Gastrocnemius medialis (tissue), 4 donors: ENCODE results near the gene L3MBTL1. TPM values are rescaled to one million over a fixed set of nuclear protein-coding genes. Genes with fewer than 3 reads are reported as not detected.

ENCODE experiments used
- ATAC-seq, 2 donors: fragments of 150-250 bp; one replicate each; pipeline ENCODE4 v1.9.1; 2016
- DNase-seq, 2 donors: peaks; one replicate each; pipeline ENCODE4 v3.0.0-alpha.2; 2019
- H3K27ac ChIP-seq, 4 donors: fragments of 200-600 bp; sonication (generic); 1 replicate in 1 of 4; 2 replicates in 3 of 4; pipeline ENCODE4 v1.5.1; 2016 to 2018; ENCODE audit warnings: mild to moderate bottlenecking in 2 of 4, moderate library complexity in 1 of 4
- H3K27me3 ChIP-seq, 3 donors: fragments of 200-600 bp; sonication (generic) in 2 of 3; 1 replicate in 1 of 3; 2 replicates in 2 of 3; pipeline versions ENCODE4 v1.5.1 to v1.6.0; 2016 to 2019; ENCODE audit warnings: mild to moderate bottlenecking in 1 of 3, moderate library complexity in 1 of 3
- H3K36me3 ChIP-seq, 2 donors: fragments of 200-600 bp; sonication (generic) in 1 of 2; one replicate each; pipeline ENCODE4 v1.5.1; 2017 to 2018
- H3K4me1 ChIP-seq, 2 donors: fragments of 200-600 bp; sonication (generic) in 1 of 2; one replicate each; pipeline ENCODE4 v1.5.1; 2016 to 2017; ENCODE audit warnings: mild to moderate bottlenecking in 2 of 2
- H3K4me3 ChIP-seq, 4 donors: fragments of 200-600 bp; sonication (generic) in 3 of 4; 1 replicate in 1 of 4; 2 replicates in 3 of 4; pipeline ENCODE4 v1.5.1; 2016 to 2019; ENCODE audit warnings: mild to moderate bottlenecking in 2 of 4
- H3K9me3 ChIP-seq, 3 donors: fragments of 200-600 bp; sonication (generic) in 2 of 3; 1 replicate in 1 of 3; 2 replicates in 2 of 3; pipeline ENCODE4 v1.5.1; 2016 to 2019
- POLR2A ChIP-seq, 2 donors: fragments of 450-650 bp; IDR thresholded peaks; one replicate each; pipeline ENCODE4 v1.6.1; 2017; ENCODE audit warnings: antibody characterized with exemption in 2 of 2, mild to moderate bottlenecking in 2 of 2, moderate library complexity in 2 of 2
- in situ Hi-C, 4 donors: fragments of 200-750 bp; cut with MboI; loops; one replicate each; pipeline versions ENCODE4 v1.15.0 to v1.8.0; 2017; ENCODE audit warnings: low sequenced_read_pairs in 4 of 4
- intact Hi-C: fragments of 100-400 bp; cut with DNase I; formaldehyde crosslinking; loops from one replicate; pipeline ENCODE4 v1.15.1; 2023; ENCODE audit warnings: low total_unique reads
- total RNA-seq, 4 donors: library from RNA; depleted of rRNA; stranded (reverse); fragments of >200 nt; gene quantifications; one replicate each; pipeline versions ENCODE4 v1.1.0 to v1.2.3, GENCODE V29; 2016
- TF ChIP-seq, protein P1 (sequence below), 5 experiments: fragments of 450-650 bp in 3 of 5; fragments of 200-600 bp in 2 of 5; sonication (generic) in 2 of 5; IDR thresholded peaks in 4 of 5; conservative IDR thresholded peaks in 1 of 5; 1 replicate in 4 of 5; 2 replicates in 1 of 5; pipeline ENCODE4 v1.5.1; 2016 to 2019; ENCODE audit warnings: antibody characterized with exemption in 5 of 5, mild to moderate bottlenecking in 3 of 5, moderate library complexity in 3 of 5

The L3MBTL1 gene
- total RNA-seq, 4 donors from 2014 or later = 1.1 to 6.0 (median 3.7) TPM

DNA sequence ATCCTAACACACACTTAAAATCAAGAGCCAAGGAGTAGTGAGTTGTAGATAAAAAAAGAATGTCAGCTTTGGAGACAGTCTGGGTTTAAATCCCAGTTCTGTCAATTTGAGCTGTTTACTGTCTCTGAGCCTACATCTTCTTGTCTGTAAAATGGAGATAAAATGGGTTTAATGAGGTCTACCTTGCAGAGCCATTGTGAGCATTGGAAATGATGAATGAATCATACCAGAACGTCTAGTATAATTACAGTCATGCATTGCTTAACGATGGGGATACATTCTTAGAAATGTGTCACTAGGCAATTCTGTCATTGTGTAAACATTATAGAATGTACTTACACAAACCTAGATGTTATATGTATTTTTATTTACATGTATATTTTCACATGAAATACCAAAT lies 33.7 kb downstream of the L3MBTL1 start:
- H3K27ac ChIP-seq = no peak overlapping the region
- in situ Hi-C loops (loop anchor here in 3 of 4 donors (25.0 kb wide), 1 partner anchor 546 kb away; no protein-coding TSS in a partner anchor), intact Hi-C loops (no loop called here)
- H3K36me3 ChIP-seq = peaks cover 0 to 6% of the 10 kb centered on the region in 2 donors
- no peak for DNase-seq
- no peak for TF ChIP-seq POLR2A (IDR thresholded peaks at IDR 0.05)
- TF ChIP-seq, protein P1, sequence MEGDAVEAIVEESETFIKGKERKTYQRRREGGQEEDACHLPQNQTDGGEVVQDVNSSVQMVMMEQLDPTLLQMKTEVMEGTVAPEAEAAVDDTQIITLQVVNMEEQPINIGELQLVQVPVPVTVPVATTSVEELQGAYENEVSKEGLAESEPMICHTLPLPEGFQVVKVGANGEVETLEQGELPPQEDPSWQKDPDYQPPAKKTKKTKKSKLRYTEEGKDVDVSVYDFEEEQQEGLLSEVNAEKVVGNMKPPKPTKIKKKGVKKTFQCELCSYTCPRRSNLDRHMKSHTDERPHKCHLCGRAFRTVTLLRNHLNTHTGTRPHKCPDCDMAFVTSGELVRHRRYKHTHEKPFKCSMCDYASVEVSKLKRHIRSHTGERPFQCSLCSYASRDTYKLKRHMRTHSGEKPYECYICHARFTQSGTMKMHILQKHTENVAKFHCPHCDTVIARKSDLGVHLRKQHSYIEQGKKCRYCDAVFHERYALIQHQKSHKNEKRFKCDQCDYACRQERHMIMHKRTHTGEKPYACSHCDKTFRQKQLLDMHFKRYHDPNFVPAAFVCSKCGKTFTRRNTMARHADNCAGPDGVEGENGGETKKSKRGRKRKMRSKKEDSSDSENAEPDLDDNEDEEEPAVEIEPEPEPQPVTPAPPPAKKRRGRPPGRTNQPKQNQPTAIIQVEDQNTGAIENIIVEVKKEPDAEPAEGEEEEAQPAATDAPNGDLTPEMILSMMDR (IDR thresholded peaks at IDR 0.05 in 4 of 5, conservative IDR thresholded peaks at IDR 0.05 in 1 of 5) = no peak
- H3K27me3 ChIP-seq = no peaks in the 10 kb centered on the region
- no peaks in the 10 kb centered on the region for H3K9me3 ChIP-seq
- ATAC-seq = no peak
- H3K4me1 ChIP-seq = no peaks in the 10 kb centered on the region
- H3K4me3 ChIP-seq = no peak overlapping the region

DNA sequence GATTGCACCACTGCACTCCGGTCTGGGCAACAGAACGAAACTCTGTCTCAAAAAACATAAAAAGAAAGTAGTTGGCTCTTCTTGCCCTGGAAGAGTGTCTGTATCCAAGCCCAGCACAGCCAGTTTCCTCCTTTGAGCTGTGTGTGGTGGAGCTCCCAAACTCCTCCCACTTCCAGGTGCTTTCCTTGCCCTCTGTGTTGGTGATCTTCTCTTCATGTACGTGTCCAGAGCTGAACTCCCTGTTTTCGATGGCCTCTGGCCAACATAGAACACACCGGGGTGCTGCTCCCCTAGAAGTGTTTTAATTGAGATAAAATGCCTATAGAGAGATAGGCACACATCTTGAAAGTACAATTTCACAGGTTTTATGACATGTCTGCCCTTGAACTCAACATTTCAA lies 34.7 kb downstream of the L3MBTL1 start:
- no peak for TF ChIP-seq POLR2A (IDR thresholded peaks at IDR 0.05)
- TF ChIP-seq, protein P1 (IDR thresholded peaks at IDR 0.05 in 4 of 5, conservative IDR thresholded peaks at IDR 0.05 in 1 of 5) = no peak
- ATAC-seq (no peak), DNase-seq (no peak)
- intact Hi-C loops (no loop called here), in situ Hi-C loops (loop anchor here in 3 of 4 donors (25.0 kb wide), 1 partner anchor 545 kb away; no protein-coding TSS in a partner anchor)
- H3K9me3 ChIP-seq = no peaks in the 10 kb centered on the region
- H3K27me3 ChIP-seq = no peaks in the 10 kb centered on the region
- H3K36me3 ChIP-seq = no peaks in the 10 kb centered on the region
- no peaks in the 10 kb centered on the region for H3K4me1 ChIP-seq
- no peak overlapping the region for H3K4me3 ChIP-seq
- no peak overlapping the region for H3K27ac ChIP-seq

DNA sequence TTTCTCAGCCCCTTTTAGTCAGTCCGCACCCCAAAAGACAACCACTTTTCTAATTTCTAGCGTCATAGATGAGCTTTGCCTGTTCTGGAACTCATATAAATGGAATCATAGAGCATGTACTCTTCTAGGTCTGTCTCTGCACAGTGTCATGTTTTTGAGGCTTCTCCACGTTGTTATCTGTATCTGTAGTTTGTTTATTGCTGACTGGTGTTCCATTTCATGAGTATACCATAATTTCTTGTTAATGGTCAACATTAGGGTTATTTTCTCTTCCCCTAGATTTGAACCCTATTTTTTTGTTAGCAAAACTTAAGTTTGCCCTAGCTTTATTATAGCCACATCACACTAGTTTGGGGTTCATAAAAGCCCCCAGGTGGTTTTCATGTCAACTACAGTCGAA lies 35.2 kb downstream of the L3MBTL1 start:
- Histone ChIP-seq H3K4me3 (no peak overlapping the region), H3K4me1 (no peaks in the 10 kb centered on the region), H3K36me3 (no peaks in the 10 kb centered on the region), H3K9me3 (no peaks in the 10 kb centered on the region), H3K27ac (no peak overlapping the region), H3K27me3 (no peaks in the 10 kb centered on the region)
- in situ Hi-C loops (loop anchor here in 3 of 4 donors (25.0 kb wide), 1 partner anchor 545 kb away; no protein-coding TSS in a partner anchor), intact Hi-C loops (no loop called here)
- no peak for TF ChIP-seq POLR2A (IDR thresholded peaks at IDR 0.05)
- TF ChIP-seq, protein P1 (IDR thresholded peaks at IDR 0.05 in 4 of 5, conservative IDR thresholded peaks at IDR 0.05 in 1 of 5) = no peak
- DNase-seq (no peak), ATAC-seq (no peak)

DNA sequence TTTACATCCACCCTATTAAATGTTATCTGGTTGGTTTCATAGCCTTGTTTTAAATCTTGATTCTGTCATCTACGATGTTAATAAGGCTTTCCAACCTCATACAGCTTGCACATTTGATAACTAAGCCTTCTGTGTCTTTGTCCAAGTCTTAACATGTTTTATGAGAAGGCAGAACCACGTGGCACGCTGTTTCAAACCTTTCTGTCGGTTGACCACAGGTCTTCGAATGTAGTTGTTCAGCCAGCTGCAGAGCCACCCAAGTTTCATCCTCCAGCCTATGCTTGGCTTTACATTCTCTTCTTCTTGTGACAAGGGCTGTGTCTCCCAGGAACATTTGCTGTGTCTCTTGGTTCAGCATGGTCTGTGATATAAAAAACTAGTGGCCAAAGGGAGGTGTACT lies 35.6 kb downstream of the L3MBTL1 start:
- intact Hi-C loops = no loop called here
- no peaks in the 10 kb centered on the region for H3K9me3 ChIP-seq
- in situ Hi-C loops = loop anchor here in 3 of 4 donors (25.0 kb wide), 1 partner anchor 544 kb away; no protein-coding TSS in a partner anchor
- no peak overlapping the region for H3K4me3 ChIP-seq
- DNase-seq (no peak), ATAC-seq (no peak)
- no peaks in the 10 kb centered on the region for H3K4me1 ChIP-seq
- no peaks in the 10 kb centered on the region for H3K27me3 ChIP-seq
- TF ChIP-seq POLR2A (IDR thresholded peaks at IDR 0.05) = no peak
- TF ChIP-seq, protein P1 (IDR thresholded peaks at IDR 0.05 in 4 of 5, conservative IDR thresholded peaks at IDR 0.05 in 1 of 5) = no peak
- no peaks in the 10 kb centered on the region for H3K36me3 ChIP-seq
- no peak overlapping the region for H3K27ac ChIP-seq

DNA sequence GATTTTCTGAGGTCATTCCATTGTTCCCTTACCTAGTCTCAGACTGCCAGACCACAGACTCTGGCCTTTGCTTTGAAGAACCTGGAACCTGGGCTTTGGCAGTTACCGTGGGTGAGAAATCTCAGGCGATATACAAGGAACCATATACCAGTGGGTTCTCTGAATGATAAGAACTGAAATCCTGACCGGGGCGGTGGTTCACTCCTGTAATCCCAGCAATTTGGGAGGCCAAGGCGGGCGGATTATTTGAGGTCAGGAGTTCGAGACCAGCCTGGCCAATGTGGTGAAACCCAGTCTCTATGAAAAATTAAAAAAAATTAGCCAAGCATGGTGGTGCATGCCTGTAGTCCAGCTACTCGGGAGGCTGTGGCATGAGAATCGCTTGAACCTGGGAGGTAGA lies 37.0 kb downstream of the L3MBTL1 start:
- ATAC-seq = no peak
- no peak for TF ChIP-seq POLR2A (IDR thresholded peaks at IDR 0.05)
- TF ChIP-seq, protein P1 (IDR thresholded peaks at IDR 0.05 in 4 of 5, conservative IDR thresholded peaks at IDR 0.05 in 1 of 5) = no peak
- Histone ChIP-seq H3K4me3 (no peak overlapping the region), H3K4me1 (no peaks in the 10 kb centered on the region), H3K9me3 (no peaks in the 10 kb centered on the region), H3K27me3 (no peaks in the 10 kb centered on the region), H3K36me3 (no peaks in the 10 kb centered on the region), H3K27ac (no peak overlapping the region)
- in situ Hi-C loops (loop anchor here in 3 of 4 donors (25.0 kb wide), 1 partner anchor 543 kb away; no protein-coding TSS in a partner anchor), intact Hi-C loops (no loop called here)
- DNase-seq = no peak
